Left renal cortex interstitium (tissue), 4 donors: ENCODE measurements around the gene NPHP4. TPM values are rescaled to one million over a fixed set of nuclear protein-coding genes. Genes with fewer than 3 reads are reported as not detected.

Source experiments
- DNase-seq, 4 donors: peaks; one replicate each; pipeline ENCODE4 v3.0.0-alpha.2; 2013; ENCODE audit warnings: low read depth in 4 of 4, low spot score in 2 of 4, missing footprints in 1 of 4
- polyA plus RNA-seq, 4 donors: library from polyadenylated mRNA; unstranded; fragments of 120-200 nt; gene quantifications; one replicate each; pipeline ENCODE4 v1.2.1, GENCODE V29; 2013; ENCODE audit not compliant: insufficient read length in 4 of 4

The NPHP4 gene
- polyA plus RNA-seq, 4 donors, result 7.9 to 18.9 (median 14.0) TPM

GRCh38 chr1:5885471-5886139 lies 106.6 kb downstream of the NPHP4 start:
- no peak for DNase-seq

DNA sequence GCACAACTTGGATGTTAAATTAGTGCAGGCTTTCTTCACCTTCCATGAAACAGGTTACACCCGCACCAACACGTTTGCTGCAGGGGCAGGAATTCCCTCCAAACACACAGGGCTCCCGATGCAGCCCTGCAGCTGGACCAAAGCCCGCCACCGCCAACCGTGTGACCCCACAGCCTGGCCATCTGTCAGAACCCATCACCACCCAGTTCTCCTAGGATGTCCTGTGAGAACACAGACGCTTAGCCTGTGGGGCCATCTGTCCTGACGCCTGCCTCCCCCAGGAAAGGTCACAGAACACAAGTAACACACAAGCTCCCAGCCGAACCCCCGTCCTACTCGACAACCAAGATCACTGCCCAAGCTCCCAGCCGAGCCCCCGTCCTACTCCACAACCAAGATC lies 108.1 kb downstream of the NPHP4 start:
- DNase-seq, result no peak

- DNase-seq, result no peak
Measured at GRCh38 chr1:5883129-5884048, 108.8 kb downstream of the NPHP4 start.

DNA sequence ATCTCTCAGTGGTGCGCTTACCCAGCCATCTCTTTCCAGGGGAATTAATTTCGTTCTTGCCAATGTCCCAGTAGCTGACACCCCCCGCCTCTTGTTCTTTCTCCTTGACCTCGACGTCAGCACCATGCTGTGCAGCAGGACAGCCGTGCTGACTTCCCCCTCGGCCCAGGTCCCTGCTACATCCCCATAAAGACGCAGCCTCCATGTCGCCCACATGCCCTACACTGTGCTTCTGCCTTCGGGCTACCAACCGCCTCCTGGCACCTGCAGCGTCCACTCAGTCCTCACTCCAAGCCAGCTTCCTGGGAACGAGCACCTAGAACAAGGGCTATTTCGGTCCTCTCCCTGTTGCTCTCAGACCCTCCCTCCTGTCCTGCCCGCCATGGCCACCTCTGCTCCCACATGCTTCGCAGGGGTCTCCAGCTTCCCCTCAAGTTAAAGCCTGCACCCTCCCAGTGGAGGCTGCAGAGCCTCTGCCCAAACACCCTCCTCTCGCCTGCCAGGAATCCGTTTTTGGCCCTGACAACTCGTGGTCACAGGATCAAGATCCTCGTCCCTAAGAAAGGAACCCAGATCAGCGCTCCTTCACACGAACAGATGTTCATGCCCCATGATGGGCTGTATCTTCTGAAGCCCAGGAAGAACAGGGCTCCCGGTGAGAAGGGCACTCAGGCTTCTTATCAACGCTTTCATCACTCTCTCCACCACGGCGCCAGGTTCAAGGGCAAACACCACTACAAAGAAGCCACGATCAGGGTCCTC lies 109.7 kb downstream of the NPHP4 start:
- DNase-seq, result no peak

DNA sequence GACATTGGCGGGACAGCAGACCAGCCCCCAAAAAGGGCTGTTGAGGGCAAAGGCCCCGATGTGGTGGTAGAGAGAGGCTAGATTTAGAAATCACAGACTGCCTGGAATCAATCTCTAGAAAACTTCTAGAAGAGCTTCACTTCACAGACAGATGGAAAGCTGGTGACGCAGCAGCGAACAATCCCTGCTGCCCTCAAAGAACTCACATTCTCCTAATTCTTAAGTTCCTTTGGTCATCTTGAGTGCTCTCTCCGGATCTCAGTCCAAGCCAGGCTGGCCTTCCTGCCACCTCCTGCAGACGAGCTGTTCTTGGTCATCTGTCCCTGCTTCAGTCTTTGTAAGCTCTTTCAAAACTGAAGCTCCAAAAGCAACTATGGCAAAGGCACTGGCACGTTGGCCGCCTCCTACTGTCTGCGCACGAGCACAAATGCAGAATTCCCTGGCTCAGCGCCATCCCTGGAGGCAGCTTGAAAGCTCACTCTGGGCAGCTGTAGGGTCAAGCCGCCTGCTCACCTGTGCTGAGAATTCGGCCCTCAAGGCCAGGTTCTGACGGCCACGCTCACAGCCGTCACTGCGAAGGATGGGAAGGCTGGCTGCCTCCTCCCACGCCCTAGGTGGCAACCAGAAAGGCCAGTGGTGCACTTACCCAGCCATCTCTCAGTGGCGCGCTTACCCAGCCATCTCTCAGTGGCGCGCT lies 110.6 kb downstream of the NPHP4 start:
- DNase-seq, result no peak

DNA sequence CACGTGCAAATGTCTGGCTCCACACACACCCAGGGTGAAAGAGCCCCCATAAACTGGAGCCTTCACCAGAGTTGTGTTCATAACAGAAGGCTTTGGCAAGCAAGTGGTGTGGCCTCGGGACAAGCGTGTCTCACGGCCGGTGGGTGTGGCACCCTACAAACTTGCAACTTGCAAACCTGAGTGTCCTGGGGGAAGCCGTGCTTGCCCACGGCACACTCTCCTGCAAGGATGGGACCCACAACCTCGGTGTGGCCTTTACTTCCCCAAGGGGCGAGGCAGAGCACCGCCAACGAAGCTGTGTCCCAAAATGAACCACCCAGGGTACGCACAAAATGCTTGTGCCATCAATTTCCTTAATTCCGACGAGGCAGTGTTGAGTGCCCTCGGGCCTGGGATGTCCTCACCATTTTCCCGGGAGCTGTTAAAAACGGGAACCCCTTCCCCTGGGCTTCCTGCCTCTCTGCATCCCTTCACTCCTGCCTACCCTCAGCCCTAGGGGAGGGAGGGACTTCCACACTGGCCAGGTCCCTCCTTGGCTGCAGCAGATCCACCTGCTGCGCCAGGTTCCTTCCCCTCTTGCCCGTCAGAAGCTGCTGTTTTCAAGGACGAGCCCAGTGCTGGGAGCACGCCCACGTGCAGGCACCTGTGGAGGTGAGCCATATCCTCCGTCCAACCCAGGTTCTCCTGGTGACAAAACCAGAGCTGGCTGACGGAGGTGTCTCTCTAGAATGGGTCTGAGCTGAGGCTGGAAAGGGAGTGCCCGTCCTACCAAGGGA lies 111.4 kb downstream of the NPHP4 start:
- no peak for DNase-seq

DNA sequence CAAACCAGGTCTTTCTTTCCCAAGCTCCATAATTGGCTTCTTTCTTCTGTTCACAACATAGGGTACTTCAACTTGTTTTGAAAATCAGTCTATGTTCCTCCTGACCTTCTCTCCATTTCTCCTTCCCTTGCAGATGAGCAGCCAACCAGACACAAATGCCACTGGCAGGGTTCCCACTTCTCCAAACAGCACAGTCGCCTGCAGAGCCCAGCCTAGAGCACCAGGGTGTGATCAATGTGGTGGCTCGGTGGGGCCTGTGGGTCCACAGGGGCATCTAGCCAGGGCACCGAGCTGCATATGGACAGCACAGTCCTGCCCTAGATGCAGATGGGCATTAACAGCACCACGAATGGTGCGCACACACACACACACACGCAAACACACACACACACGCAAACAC lies 112.8 kb downstream of the NPHP4 start:
- no peak for DNase-seq

DNA sequence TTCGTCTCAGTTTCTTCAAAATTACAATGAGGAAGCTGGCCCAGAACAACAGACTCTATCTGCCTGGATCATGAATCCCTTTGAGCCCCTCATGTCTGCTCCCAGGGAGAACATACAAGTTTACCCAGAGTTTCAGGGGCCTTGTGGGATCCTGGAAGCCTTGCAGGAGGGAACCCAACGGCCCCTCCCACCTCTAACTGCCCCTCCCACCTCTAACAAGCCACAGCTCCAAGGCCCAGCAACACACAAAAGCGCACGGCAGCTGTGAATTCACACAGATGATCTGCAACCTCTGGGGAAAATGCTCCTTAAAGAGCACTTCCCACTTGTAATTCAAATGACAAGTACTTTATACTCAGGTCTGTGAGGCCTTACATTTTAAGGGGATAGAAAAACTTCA lies 113.3 kb downstream of the NPHP4 start:
- no peak for DNase-seq

- no peak for DNase-seq
Measured at GRCh38 chr1:5877683-5878530, 114.3 kb downstream of the NPHP4 start.

- no peak for DNase-seq
Measured at GRCh38 chr1:5877001-5877400, 115.2 kb downstream of the NPHP4 start.

DNA sequence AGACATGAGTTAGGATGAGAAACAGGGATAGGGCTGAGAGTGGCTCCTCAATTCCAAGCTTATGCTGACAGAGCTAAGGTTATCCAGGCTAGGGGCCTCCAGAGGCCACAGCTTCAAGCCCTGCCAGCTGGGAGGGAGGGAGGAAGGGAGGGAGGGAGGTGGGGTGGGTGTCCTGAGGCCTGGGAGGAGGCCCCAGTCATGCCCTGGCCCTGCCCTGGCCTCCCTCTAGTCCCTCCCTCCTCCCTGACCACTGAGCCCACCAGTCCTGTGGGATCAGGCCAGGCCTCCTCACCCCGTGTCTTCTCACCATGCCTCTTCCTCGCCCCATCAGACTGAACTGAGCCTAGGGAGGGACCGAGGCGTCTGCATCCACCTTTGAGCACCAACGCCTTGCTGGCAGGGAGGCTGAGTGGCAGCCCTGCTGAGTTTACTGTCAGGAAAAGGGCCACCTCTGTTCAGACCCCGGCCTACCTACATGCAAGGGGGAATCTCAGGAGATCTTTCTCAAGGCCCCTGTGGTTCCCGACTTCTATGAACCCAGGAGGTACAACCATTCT lies 116.1 kb downstream of the NPHP4 start:
- DNase-seq, result no peak

DNA sequence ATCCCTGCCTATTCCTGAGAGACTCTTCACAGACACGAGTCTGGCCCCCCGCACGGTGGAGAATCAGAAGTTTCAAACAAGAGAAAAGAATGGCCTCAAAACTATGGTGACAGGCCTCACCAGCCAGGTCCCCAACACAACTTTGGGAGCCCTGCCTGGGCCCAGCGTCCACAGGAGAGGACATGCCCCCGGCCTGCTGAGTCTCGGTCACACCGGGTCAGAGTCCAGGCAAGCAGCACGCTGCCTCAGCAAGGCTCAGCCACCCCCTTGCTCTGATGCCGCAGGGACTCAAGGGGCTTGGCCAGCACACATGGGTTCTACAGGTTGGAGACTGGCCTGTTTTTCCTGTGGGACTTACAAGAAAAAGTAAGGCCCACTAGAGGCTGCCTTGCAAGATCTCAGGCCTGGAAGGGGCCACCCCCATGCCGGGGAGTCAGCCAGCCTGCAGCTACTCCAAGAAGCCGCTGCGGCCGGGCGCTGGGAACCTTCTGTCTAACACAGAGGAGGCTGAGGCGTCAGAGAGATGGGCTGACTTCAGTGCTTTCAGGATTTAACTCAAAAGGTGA lies 116.8 kb downstream of the NPHP4 start:
- DNase-seq, result no peak

GRCh38 chr1:5874416-5875110 lies 117.7 kb downstream of the NPHP4 start:
- no peak for DNase-seq

DNA sequence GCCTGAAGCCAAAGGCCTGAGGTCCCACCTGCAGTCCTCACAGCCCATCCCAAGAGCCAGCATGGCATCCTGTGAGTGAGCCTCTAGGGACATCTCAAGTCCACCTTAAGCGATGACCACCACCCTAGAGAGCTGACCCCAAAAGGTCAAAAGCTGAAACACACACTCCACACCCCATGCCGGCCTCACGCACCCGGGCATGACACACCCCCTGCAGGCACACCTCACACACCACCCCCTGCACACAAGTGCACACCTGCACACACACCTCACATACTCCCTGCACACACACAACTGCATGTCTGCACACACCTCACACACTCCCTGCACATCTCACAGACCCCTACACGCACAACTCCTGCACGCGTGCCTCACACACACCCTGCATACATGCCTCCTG lies 118.7 kb downstream of the NPHP4 start:
- DNase-seq, result no peak

GRCh38 chr1:5872886-5873285 lies 119.3 kb downstream of the NPHP4 start:
- no peak for DNase-seq

DNA sequence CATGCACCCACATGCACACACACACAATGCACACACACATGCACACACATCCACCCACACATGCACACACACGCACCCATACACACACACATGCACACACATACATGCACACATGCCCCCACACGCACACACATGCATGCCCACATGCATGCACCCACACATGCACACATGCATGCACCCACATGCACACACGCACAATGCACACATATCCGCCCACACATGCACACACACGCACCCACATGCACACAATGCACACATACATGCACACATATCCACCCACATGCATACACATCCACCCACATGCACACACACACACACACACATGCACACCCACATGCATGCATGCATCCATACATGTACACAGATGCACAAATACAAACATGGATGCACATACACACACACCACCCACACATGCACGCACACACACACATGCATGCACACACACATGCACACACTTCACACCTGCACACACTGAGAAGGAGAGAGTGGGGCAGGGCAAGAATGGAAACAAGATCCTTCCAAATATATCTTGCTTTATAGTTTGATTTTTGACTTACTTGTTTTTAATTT lies 123.2 kb downstream of the NPHP4 start:
- DNase-seq, result no peak

DNA sequence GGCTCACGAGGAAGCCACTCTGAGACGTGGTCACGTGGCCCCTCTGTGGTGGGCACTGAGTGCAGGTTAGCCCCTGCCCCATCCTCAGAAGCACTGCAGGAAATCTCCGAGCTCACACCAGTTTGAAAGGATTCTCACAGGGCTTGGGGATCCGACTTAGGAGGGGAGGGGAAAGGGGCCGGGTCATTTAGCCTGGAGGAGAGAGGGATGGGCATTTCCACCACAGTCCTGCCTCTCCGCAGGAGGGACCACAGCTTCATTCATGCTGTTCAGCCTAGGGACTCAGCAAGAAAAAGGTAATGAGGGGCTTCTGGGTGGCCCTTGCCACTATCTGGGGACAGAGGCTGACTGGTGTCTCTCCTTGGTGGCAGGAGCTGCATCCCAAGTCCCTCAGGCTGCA lies 126.5 kb downstream of the NPHP4 start:
- no peak for DNase-seq
